GM10248 (cell line): Measurements from ENCODE around the gene OSBPL1A.

ENCODE experiments used
- CTCF ChIA-PET: fragments of 300-600 bp; sonication (Branson Sonifier 250); formaldehyde crosslinking; extraction: SDS; loops from one replicate; lab custom pipeline; 2021; ENCODE audit warnings: antibody characterized with exemption; lab: Yijun Ruan, JAX
- POLR2A ChIA-PET: fragments of 350-650 bp; sonication (Branson Sonifier 250); formaldehyde crosslinking; extraction: SDS; loops from one replicate; lab custom pipeline; 2020; ENCODE audit warnings: antibody characterized with exemption; lab: Yijun Ruan, JAX
- DNase-seq: peaks from one replicate; pipeline ENCODE4 v3.0.0; 2012; ENCODE audit errors: extremely low spot score
- TF ChIP-seq, protein P1 (sequence below): IDR thresholded peaks from 2 replicates; pipeline ENCODE4 v1.5.1; 2012; ENCODE audit warnings: mild to moderate bottlenecking, low read depth; ENCODE audit errors: extremely low read depth, missing control alignments, control extremely low read depth

The OSBPL1A gene

GRCh38 chr18:24220318-24220688, 177.3 kb downstream of the OSBPL1A start:
- TF ChIP-seq, protein P1, sequence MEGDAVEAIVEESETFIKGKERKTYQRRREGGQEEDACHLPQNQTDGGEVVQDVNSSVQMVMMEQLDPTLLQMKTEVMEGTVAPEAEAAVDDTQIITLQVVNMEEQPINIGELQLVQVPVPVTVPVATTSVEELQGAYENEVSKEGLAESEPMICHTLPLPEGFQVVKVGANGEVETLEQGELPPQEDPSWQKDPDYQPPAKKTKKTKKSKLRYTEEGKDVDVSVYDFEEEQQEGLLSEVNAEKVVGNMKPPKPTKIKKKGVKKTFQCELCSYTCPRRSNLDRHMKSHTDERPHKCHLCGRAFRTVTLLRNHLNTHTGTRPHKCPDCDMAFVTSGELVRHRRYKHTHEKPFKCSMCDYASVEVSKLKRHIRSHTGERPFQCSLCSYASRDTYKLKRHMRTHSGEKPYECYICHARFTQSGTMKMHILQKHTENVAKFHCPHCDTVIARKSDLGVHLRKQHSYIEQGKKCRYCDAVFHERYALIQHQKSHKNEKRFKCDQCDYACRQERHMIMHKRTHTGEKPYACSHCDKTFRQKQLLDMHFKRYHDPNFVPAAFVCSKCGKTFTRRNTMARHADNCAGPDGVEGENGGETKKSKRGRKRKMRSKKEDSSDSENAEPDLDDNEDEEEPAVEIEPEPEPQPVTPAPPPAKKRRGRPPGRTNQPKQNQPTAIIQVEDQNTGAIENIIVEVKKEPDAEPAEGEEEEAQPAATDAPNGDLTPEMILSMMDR, result no peak
- ChIA-PET POLR2A (no interaction called here), CTCF (interaction anchor here (0.9 to 2.6 kb wide), 2 partner anchors 16 to 44 kb away, joined by 4 to 8 read pairs; no protein-coding TSS in a partner anchor)
- no peak for DNase-seq

DNA sequence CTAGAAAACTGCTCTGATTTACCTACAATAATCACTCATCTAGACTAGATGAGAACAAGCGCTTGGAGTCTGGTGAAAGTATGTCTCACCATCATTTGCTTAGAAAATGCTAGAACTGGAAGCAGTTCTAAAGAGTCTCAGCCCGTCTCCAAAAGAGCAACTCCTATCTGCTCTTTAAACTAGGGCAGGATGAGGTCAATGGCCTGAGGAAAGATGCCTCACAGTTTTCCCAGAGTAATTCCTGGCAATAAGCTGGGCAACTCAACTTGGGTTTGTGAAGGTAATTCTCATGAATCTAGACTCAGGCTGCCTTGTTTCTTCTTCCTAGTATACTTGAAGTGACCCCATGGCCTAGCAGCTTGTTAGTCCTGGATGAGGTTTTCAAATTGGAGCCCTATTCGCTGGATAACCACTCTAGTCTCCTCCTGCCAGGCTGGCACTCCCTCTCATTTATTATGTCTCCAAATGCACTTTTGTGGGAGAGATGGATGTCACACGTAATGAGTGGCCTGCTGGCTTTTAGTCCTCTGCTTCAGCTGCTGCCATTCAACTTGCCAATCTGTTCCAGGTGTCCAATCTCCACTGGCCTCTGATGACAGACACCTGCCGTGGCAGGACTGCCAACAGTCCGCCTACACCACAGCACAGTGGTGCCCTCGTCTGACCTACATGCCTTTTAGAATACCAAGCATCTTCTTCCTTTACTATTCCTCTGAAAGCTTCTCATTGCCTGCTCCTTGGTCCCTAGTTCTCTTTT, 177.9 kb downstream of the OSBPL1A start:
- TF ChIP-seq, protein P1, result no peak
- POLR2A ChIA-PET, result no interaction called here
- CTCF ChIA-PET, result interaction anchor here (0.9 to 1.2 kb wide), 2 partner anchors 9 to 15 kb away, joined by 3 to 4 read pairs; no protein-coding TSS in a partner anchor
- no peak for DNase-seq

DNA sequence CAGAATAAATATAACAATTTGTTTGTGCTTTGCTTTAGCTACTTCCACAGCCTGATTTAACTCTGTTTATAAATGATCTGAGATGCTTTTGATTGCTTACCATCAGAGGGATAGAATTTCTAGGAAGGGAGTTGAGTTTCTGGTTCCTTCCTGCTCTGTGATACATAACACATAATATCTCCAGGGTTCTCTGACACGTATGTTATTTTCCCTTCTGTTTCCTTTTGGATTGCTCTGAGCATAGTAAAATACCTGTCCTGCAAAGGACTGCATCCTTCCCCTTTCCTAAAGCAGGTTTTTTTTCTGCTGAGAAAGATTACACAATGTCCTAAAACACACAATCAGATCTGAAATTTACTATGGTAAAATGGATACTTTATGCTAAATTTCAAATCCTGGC, 182.7 kb downstream of the OSBPL1A start:
- TF ChIP-seq, protein P1, result no peak
- POLR2A ChIA-PET, result no interaction called here
- CTCF ChIA-PET, result interaction anchor here (1.5 kb wide), 1 partner anchor 8 kb away, joined by 3 read pairs; no protein-coding TSS in a partner anchor
- DNase-seq, result no peak

DNA sequence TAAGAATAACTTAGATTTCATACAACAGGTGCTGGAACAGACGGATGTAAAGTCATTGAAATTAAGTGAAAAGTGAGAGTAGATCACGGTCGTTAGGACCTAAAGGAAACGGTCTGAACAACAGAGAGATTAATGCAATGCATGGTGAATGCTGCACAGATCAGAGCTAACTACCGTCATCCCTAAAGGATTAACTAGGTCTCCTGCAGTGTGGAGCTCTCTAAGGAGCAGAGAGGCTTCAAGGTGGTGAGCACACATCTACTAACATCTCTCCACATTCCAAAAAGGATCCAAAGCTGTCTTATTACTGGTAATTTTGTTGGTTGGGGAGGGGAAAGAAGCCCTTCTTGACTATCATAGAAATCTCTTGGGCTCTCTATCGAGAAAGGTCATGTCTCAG, 183.5 kb downstream of the OSBPL1A start:
- POLR2A ChIA-PET, result no interaction called here
- CTCF ChIA-PET, result no interaction called here
- DNase-seq, result no peak
- TF ChIP-seq, protein P1, result no peak

DNA sequence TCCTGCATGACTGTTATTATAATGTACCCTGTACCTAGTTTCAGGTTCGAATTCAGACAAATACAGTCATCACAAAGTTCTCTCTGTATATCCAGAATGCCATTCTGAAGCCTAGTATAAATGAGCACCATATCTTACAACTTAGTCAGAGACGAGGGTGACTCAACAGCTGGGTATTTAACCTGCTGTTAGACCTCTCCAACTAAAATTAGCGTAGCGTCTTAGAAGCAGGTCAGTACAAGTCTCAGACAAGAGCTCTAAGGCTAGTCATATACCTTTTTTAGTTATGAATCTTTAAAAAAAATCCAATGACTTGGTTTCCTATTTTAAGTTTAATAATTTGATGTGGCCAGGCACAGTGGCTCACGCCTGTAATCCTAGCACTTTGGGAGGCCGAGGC, 184.7 kb downstream of the OSBPL1A start:
- no peak for DNase-seq
- POLR2A ChIA-PET, result no interaction called here
- TF ChIP-seq, protein P1, result no peak
- CTCF ChIA-PET, result no interaction called here

- CTCF ChIA-PET, result no interaction called here
- DNase-seq, result no peak
- POLR2A ChIA-PET, result no interaction called here
Observed at GRCh38 chr18:24209558-24209957, 188.1 kb downstream of the OSBPL1A start.

More at GRCh38 chr18:24209558-24209957, 188.1 kb downstream of the OSBPL1A start:
- TF ChIP-seq, protein P1, result no peak
